Measurements from ENCODE around the gene KCNMA1.

The KCNMA1 gene

DNA sequence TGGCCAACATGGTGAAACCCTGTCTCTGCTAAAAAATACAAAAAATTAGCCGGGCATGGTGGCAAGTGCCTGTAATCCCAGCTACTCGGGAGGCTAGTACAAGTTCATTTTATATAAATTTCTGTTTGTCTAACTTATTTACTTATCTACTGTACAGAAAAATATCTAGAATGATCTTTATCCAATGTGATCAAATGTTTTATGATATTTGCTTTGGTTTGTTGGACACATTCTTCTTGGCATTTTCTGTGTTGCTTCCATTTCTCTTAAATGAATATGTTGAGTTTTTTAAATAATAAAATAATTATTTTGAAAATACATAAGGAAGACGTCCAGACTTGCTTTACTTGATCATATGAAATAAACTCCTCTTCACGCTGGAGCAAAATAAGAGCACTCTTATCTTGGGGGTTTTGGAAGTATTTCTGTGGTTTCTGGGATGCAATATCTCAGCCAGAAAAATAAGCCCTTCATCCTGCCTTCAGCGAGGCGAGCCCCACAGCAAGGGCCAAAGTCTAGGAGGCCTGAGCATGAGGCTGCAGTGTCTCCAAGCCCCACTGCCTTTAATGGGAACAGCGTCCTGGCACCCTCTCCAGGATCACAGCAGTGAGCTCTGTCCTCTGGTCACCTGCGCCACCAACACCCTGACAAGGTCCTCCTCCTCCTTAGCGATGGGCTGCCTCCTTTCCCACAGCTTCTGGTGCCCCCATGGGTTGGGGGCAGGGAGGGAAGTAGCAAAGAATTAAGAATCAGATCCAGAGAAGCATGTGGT is 480.2 kb downstream of the KCNMA1 start:
- no peak for DNase-seq (ENCODE audit: low read depth in 2 of 2)

DNA sequence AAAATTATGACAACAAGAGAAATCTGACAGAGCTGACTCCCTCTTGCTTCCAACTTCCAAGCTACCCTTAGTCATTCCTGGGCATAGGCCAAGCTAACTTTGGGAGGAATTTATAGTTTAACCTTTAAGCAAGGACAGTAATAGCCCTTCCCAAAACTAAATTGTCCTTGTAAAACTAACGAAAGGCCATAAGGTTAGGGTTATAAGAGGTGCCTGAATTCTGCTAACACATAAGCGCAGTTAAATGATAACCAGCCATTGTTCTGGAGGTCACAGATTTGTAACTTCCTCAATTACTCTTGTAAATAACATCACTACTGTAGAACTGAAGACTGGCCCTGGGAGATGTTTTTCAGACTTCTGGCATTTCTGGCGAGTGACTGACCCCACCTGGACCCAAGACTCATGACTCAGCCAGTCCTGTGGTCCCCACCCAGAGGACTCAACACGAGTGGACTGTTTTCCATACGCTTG is 481.2 kb downstream of the KCNMA1 start:
- DNase-seq (ENCODE audit: low read depth in 2 of 2), result no peak

DNA sequence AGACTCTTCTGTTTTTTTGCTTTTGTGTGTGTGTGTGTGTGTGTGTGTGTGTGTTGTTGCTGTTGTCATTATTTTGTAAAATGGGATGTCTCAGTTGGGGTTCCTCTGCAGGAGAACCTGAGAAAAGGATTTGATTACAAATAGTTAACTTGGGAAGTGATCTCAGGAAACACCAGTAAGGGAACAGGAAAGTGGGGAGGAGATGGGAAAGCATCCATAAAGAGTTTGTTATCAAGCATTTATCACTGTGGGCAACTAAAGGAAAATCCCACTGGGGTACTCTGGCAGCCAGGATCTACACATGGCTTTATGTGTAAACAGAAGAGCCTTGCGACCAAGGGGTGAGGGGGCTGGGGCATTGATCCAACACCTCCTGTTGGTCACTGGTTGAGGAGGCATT is 485.4 kb downstream of the KCNMA1 start:
- DNase-seq (ENCODE audit: low read depth in 2 of 2), result no peak

DNA sequence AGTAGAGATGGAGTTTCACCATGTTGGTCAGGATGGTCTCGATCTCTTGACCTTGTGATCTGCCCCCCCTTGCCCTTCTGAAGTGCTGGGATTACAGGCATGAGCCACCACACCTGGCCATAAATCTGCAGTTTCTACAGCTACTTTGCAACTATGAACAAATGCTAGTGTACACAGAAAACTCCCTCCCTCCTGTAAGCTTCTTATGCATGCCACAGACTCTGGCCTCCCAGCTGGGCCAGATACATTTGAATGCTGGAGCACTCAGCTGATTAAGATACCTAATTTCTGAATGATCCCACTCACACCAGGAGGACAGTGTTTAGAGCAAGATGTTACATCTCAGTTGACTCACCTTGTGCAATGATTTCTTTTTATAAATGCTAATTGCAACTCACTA is 486.2 kb downstream of the KCNMA1 start:
- no peak for DNase-seq (ENCODE audit: low read depth in 2 of 2)

DNA sequence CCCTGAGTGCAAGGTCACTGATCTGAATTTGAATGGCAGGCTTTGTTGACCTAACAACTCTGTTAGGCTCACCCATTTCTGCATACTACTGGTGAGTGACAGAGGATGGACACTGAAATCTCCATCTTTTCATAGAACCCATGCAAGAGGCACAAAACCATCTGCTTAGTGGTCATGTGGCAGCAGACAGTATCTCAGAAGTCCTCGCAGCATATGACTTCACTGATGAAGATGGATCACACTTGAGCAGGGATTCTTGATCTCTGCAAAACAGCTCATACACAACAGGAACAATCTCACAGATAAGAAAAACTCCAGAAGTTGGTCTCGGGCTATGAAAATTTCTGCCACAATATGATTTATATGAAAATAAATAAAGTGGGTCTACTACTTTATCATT is 487.9 kb downstream of the KCNMA1 start:
- no peak for DNase-seq (ENCODE audit: low read depth in 2 of 2)

DNA sequence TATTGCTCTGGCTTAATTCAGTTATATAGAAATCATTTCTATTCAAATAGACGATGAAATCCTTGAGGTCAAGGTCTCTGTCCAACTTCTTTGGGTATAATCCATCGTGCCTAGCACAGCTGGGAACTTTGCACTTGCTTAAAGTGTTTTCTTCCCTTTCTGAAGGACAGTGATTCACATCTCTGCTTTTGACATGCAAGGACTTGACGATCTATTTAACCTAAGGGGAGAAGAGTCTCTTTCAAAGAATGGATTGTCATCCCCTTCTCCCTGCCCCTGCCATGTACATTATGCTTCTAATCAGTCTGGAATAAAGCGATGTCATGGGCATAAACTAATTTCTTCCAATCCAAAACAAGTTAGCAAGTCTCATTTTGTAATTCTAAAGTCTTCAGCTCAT is 488.6 kb downstream of the KCNMA1 start:
- DNase-seq (ENCODE audit: low read depth in 2 of 2), result no peak

DNA sequence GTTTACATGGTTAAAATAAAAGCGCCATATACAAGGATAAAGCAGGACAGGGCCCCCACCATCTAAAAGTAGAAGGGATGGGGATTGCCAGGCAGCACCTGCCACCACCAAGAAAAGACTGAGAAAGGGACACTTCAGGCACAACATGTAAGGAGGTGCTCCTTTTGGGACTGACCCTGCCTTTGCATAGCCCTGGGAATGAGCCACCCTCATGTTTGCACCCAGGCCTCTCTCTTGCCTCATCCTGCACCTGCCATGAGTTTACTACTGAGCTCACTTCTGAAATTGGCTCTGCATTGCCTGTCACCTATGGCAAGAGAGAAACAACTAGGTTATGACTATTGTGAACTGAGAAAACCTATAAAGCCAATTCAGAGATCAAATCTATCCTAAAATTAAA is 489.7 kb downstream of the KCNMA1 start:
- no peak for DNase-seq (ENCODE audit: low read depth in 2 of 2)

DNA sequence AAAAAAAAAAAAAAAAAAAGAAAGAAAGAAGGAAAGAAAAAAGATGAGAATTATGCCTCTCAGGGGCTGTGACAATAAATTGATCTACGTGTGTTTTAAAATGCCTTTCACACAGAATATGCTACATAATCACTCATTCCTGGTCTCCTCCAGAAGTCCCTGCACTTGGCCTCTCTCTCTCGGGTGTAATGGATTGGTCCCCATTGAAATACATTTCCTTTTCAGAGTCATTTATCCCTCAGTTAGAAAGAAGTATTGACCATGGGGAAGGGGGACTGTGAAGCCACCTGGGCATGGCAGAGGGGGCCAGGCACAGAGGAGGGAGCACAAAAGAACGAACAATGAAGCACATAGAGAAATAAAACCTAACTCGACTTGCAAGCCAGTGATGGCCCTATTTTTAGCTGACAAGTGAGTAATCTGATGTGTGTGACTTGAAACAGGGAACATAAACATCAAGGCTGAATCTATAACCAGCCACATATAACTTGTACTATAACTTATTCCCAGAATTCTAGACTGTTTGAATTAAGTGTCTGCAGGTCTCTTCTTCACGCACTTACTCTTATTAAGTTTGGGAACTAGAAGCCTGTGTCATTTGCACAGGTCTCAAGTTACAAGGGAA is 490.8 kb downstream of the KCNMA1 start:
- no peak for DNase-seq (ENCODE audit: low read depth in 2 of 2)

DNA sequence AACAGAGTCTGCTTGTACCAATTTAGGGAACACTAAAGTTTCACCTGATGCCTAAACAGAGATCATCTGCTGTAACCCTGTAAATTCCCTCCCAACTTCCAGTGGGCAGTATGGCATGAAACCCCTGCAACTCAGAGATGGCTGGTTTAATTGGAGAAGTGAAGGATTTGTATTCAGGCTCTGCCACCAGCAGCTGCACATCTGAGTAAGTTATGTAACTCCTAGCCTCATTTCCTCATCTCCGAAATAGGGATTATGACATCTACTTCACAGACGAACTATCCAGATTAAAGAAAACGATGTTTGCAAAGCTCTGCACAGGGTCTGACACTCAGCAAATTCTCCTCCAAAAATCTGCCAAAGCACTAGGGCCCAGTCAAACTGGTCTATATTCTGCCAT is 493.0 kb downstream of the KCNMA1 start:
- no peak for DNase-seq (ENCODE audit: low read depth in 2 of 2)

DNA sequence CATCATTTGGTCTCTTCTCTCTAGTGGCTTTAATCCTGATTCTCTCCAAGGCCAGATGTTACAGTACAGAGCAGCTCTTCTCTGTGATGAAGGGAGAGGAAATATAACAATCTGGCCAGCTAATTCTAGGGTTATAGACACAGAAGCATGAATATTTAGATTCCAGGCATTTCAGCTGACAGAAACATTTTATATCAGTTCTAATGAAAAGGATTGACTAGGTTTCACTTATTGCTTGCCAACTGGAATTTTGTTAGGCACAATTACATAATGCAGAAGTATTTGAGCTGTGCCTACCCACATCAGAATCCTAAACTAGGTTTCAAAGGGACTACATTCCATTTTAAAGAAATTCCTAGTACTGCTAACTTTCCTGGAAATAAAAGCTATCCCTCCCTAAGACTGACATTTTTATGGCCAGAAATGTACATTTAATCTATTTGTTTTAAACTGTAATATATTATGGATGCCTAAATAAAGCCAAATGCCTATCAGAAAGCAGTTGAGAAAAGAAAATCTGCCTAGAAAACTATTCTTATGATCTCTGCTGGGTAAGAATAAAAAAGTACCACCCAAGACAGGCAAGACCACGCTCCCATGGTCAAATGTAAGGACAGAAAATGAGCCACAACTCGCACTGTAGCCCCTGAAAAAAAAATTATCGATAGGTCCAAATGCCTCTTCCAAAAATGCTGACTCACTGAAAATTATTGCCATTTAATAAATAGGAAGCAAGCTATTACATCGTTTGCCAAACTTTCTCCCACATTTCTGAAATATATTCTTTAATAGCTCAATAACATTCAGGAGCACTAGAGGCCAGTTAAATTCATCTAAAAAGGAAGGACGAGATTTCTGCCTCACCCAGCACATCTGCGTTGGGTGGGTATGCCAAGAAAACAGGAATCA is 498.1 kb downstream of the KCNMA1 start:
- DNase-seq (ENCODE audit: low read depth in 2 of 2), result no peak

DNA sequence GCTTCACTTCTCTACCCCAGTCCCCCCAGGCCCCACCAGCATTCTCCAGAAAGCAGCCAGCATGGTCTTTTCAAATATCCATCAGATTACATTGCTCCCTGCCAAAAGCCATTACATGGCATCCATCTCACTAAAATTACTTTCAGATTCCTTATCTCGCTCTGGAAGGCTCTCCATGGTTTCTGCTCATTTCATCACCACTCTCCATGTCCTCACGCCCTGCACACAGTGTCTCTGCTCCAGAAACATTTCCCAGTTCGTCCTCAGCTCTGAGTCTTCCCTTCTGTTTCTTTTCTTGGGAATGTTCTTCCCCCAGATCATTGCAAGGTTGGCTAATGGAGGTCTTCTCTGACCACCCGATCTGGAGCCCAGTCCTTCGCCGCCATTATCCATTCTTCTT is 499.1 kb downstream of the KCNMA1 start:
- DNase-seq (ENCODE audit: low read depth in 2 of 2), result no peak

DNA sequence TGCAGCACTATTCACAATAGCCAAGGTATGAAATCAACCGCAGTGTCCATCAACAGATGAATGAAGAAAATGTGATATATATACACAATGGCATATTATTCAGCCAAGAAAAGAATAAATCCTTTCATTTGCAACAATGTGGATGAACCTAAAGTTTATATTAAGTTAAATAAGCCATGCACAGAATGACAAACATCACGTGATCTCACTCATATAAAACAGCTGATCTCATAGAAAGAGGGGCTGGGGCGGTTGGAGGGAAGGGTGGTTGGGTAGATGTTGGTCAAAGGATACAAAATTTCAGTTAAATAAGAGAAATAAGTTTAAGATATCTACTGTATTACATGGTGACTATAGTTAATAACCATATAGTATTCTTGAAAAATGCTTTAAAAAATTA is 502.1 kb downstream of the KCNMA1 start:
- no peak for DNase-seq (ENCODE audit: low read depth in 2 of 2)

DNA sequence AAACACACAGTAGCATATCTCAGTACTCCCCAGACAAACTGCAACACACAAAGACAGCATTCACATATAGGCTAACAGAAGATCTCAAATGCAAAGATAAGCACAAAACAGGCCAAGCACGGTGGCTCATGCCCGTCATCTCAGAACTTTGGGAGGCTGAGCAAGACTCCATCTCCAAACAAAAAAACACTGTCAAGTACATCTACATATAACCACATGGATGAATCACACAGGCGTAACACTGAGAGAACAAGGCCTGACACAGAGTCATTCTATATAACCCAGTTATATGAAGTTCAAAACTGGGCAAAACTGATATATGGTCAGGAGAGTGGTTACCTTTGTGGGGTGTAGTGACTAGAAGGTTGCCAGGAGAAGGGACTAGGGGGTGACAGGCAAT is 506.4 kb downstream of the KCNMA1 start:
- no peak for DNase-seq (ENCODE audit: low read depth in 2 of 2)

DNA sequence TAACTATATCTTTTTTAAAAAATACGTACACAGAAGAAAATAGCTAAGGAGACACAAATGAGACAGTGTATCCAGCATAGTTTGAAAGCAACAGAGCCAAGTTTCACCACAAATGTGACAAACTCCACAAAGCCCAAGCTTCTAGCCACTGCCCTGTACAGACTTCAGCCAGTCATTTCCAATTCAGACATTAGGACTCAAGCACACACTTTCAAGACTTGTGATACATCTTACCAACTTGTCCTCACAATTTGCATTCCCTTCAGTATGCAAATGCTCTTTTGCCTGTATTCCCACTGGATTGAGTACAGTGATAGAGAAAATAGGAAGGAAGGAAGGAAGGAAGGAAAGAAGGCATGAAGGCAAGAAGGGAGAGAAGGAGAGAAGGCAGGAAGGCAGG is 510.4 kb downstream of the KCNMA1 start:
- no peak for DNase-seq (ENCODE audit: low read depth in 2 of 2)

DNA sequence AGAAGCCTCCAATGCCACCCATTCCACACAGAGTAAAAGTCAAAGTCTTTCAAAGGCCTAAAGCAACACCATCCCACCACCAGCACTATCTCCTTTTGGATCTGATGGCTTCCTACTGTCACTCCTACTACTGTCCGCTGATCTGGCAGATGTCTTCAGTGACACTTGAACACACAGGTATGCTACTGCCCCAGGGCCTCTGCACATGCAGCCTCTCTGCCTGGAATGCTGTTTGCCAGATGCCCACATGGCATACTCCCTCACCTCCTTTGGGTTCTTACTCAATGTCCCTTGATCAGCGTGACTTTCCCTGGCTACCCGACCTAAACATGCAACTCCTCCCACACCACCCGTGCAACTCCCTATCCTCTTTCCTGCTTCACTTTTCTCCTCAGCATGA is 512.4 kb downstream of the KCNMA1 start:
- no peak for DNase-seq (ENCODE audit: low read depth in 2 of 2)

DNA sequence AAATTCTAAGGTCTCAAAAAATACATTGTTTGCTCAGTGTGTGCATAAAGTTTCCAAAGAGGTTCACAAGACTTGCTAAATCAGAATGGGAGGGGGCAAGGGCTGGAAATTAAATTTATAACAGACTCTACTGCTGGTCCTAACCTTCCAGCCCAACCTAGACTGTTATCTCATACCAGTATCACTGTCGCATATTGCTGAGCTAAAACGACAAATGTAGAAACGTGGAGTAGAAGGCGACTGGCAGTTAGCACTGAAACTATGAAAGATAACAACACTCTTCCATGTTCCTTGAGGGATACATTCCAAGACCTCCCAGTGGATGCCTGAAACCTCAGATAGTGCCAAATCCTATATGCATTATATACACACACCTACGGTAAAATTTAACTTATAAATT is 514.3 kb downstream of the KCNMA1 start:
- DNase-seq (ENCODE audit: low read depth in 2 of 2), result no peak

DNA sequence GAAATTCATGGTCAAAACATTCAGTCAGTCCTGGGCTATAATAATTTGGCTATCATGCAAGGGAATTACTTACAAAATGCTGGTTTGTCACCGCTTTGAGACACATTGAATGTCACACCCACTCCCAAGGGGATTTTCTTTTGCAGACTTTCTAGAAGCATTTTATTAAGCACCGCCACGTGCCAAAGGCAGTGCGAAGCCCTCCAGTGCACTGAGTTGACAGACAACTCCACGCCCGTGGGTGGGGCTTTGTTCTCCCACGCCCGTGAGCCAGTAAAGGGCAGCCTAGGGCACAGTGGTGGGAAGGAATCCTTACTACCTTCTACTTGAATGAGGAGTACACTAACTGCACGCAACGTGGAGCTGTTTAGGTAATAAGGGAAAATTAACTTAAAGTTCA is 515.8 kb downstream of the KCNMA1 start:
- no peak for DNase-seq (ENCODE audit: low read depth in 2 of 2)

DNA sequence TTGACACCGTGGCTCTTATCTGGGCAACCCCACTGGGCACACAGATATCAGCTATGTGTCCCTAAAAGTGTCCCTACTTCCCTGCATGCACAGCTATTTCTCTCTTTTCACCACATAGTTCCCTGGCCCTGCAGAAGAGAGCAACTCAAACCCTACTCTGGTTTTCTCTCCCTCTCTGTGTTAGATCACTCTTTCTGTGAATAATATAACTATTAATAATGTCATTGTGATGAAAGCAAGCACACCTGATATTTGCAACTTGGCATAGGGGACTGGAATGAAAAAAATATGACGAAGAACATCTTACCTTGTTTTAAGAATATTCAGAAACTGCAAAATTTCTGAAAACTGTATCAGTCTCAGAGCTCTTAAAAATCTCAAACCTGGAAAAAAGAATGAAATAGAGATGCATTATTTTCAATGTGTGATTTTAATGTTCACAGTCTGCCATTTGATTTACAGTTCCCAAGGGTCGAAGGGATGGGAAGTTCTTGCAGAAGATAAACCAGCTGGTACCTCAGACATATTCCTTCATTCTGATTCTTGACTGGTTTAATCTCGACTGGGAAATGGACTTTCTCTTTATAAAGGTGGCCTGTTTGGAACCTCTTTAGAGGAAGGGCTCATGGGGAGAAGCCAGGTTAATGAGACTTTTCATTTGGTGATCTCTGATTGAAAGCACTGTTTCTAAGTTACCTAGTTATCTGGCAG is 516.8 kb downstream of the KCNMA1 start:
- no peak for DNase-seq (ENCODE audit: low read depth in 2 of 2)

DNA sequence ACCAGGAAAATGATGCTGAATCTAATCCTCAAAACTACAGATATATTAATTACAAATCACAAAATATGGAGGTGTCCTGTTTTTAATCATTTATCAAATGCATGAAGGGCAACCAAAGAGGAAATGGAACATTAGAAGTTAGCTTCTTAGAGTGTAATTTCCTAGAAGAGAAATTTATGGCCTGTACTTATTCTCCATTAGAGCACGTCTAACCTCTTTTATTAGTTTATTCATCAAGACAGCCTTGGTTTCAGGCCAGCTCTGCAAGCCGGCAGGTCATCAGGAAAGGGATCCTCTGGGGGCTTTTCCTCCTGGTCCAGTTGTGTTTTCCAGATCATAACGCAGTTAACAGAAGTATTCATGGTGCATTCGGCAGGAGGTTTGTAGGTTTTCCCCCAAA is 517.6 kb downstream of the KCNMA1 start:
- no peak for DNase-seq (ENCODE audit: low read depth in 2 of 2)

DNA sequence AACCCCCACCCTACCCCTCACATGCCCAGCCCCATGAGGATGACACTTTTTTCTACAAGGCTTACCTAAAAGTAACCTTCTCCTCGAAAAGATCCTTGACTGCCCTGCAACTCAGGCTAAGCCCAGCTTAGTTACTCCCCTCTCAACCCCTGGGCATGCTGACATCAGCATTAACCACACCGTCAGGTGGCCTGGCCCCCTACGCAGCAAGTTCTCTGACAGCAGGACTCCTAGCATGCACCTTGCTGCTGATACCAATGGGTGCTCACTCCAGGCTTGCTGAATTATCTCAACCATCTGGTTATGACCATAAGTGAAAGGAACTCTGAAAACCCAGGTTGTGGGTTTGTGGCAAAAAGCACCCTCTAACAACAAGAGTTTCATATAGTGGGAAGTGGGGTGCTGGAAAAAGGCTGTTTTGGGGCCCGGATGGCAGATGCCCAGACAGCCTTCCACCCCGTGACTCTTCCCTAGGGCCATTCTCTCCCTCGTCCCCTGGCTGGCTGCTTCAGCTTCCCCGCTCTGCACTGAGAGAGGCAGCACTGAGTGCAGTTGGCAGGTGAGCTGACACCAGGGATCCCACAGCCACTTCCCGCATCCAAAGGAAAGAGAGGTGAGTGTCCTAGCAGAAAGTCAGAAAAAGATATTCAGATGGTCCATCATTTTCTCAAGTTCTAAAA is 518.9 kb downstream of the KCNMA1 start:
- no peak for DNase-seq (ENCODE audit: low read depth in 2 of 2)

DNA sequence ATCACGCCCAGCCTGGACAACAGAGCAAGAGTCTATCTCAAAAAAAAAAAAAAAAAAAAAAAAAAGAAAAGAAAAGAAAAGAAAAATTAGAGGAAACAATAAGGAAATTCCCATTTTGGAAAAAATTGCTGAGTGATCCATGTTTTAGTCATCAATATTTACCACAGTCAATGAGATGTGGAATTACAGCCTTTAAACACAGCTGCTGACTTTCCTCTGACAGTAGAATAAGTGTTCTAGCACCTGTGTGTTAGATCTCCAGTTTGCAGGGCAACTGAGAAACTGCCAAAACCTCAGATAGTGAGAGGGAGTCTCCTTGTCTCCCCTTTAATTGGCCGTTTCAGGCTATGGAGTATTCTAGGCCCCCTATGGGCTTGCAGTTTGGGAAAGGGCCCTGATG is 520.1 kb downstream of the KCNMA1 start:
- no peak for DNase-seq (ENCODE audit: low read depth in 2 of 2)
